IMR-90 (cell line): Measurements from ENCODE around the gene GNE. TPM values are rescaled to one million over a fixed set of nuclear protein-coding genes. Genes with fewer than 3 reads are reported as not detected.

Experiments
- ATAC-seq: fragments of 200-7000 bp; cut with Tn5 transposase; 2 replicates; pipeline ENCODE4 v1.9.1; 2020; ENCODE audit warnings: low read depth, mild to moderate bottlenecking, moderate library complexity
- BruUV-seq: library from RNA; stranded (reverse); fragments of 400-500 nt; replicated peaks from 2 replicates; lab custom pipeline; 2021; lab: Mats Ljungman, UMichigan
- CTCF ChIA-PET: fragments of 300-600 bp; formaldehyde crosslinking; extraction: SDS; loops from one replicate; lab custom pipeline; 2021; ENCODE audit warnings: antibody characterized with exemption; lab: Yijun Ruan, JAX
- POLR2A ChIA-PET: fragments of 300-600 bp; sonication (Branson Sonifier 250); formaldehyde crosslinking; loops from one replicate; lab custom pipeline; 2022; ENCODE audit warnings: antibody characterized with exemption; ENCODE audit not compliant: unreplicated experiment; lab: Charles Lee
- DNase-seq: peaks from one replicate; pipeline ENCODE4 v3.0.0; 2013
- H2AFZ ChIP-seq: replicated peaks from 2 replicates; pipeline ENCODE3; 2013; ENCODE audit warnings: low read length, mild to moderate bottlenecking; ENCODE audit not compliant: poor library complexity
- H2AK5ac ChIP-seq: 2 replicates; pipeline ENCODE4 v1.6.1; 2013; ENCODE audit warnings: low read depth, low read length, inconsistent platforms
- H2AK9ac ChIP-seq: replicated peaks from 2 replicates; pipeline ENCODE3; 2013; ENCODE audit warnings: mild to moderate bottlenecking, low read depth, low read length, moderate library complexity; ENCODE audit not compliant: poor library complexity
- H2BK120ac ChIP-seq: 2 replicates; pipeline ENCODE4 v1.6.1; 2013; ENCODE audit warnings: low read depth, low read length, inconsistent platforms
- H2BK15ac ChIP-seq: 3 replicates; pipeline ENCODE4 v1.6.1; 2013; ENCODE audit warnings: low read depth, low read length, inconsistent platforms
- H2BK20ac ChIP-seq: 2 replicates; pipeline ENCODE4 v1.6.1; 2013; ENCODE audit warnings: low read depth, mild to moderate bottlenecking, inconsistent platforms, low read length, moderate library complexity
- H2BK5ac ChIP-seq: 2 replicates; pipeline ENCODE4 v1.6.1; 2013; ENCODE audit warnings: mild to moderate bottlenecking, low read depth, low read length, inconsistent platforms; ENCODE audit not compliant: poor library complexity, severe bottlenecking
- H3K14ac ChIP-seq: replicated peaks from 2 replicates; pipeline ENCODE4 v1.6.1; 2013; ENCODE audit warnings: low read depth, low read length, inconsistent platforms
- H3K18ac ChIP-seq: 2 replicates; pipeline ENCODE4 v1.6.1; 2013; ENCODE audit warnings: low read depth, low read length, control low read depth
- H3K23ac ChIP-seq: 2 replicates; pipeline ENCODE4 v1.6.1; 2013; ENCODE audit warnings: low read depth, low read length, inconsistent platforms
- H3K27ac ChIP-seq: 2 replicates; pipeline ENCODE4 v1.5.1; 2013; ENCODE audit warnings: mild to moderate bottlenecking, control low read depth, low read length; ENCODE audit not compliant: insufficient read depth
- H3K27me3 ChIP-seq: 2 replicates; pipeline ENCODE4 v1.6.1; 2013; ENCODE audit warnings: low read length; ENCODE audit not compliant: control insufficient read depth, insufficient read depth
- H3K36me3 ChIP-seq: 2 replicates; pipeline ENCODE4 v1.6.1; 2013; ENCODE audit warnings: low read length, mixed read lengths; ENCODE audit not compliant: control insufficient read depth, insufficient read depth
- H3K4ac ChIP-seq: 2 replicates; pipeline ENCODE4 v1.6.1; 2013; ENCODE audit warnings: low read depth, low read length, inconsistent platforms
- H3K4me1 ChIP-seq: 2 replicates; pipeline ENCODE4 v1.6.1; 2013; ENCODE audit warnings: low read length, mixed read lengths; ENCODE audit not compliant: control insufficient read depth, insufficient read depth
- H3K4me2 ChIP-seq: 2 replicates; pipeline ENCODE4 v1.6.1; 2013; ENCODE audit warnings: low read depth, mild to moderate bottlenecking, control low read depth, low read length, moderate library complexity
- H3K4me3 ChIP-seq: 2 replicates; pipeline ENCODE4 v1.5.1; 2013; ENCODE audit warnings: low read depth, mild to moderate bottlenecking, control low read depth, low read length, moderate library complexity; ENCODE audit not compliant: insufficient read depth
- H3K56ac ChIP-seq: 2 replicates; pipeline ENCODE4 v1.6.1; 2013; ENCODE audit warnings: low read length, inconsistent platforms; ENCODE audit not compliant: insufficient read depth; ENCODE audit errors: extremely low read depth
- H3K79me1 ChIP-seq, 2 experiments: 2 replicates each; pipeline ENCODE4 v1.6.1; 2013; ENCODE audit warnings: low read length in 2 of 2, inconsistent platforms in 1 of 2, low read depth in 1 of 2
- H3K9ac ChIP-seq: 2 replicates; pipeline ENCODE4 v1.6.1; 2013; ENCODE audit warnings: low read depth, low read length, control low read depth
- H3K9me1 ChIP-seq: 2 replicates; pipeline ENCODE4 v1.6.1; 2013; ENCODE audit warnings: low read length, inconsistent platforms; ENCODE audit not compliant: insufficient read depth
- H3K9me3 ChIP-seq: 2 replicates; pipeline ENCODE4 v1.6.1; 2013; ENCODE audit warnings: low read length; ENCODE audit not compliant: control insufficient read depth, insufficient read depth
- H4K20me1 ChIP-seq: 2 replicates; pipeline ENCODE4 v1.6.1; 2013; ENCODE audit warnings: low read length, inconsistent platforms; ENCODE audit not compliant: insufficient read depth
- H4K5ac ChIP-seq: 2 replicates; pipeline ENCODE4 v1.6.1; 2013; ENCODE audit warnings: mild to moderate bottlenecking, low read depth, low read length, control low read depth
- H4K8ac ChIP-seq, 2 experiments: 2 replicates each; pipeline ENCODE4 v1.6.1; 2013; ENCODE audit warnings: low read depth in 2 of 2, low read length in 2 of 2, control low read depth in 1 of 2, inconsistent platforms in 1 of 2
- H4K91ac ChIP-seq: 2 replicates; pipeline ENCODE4 v1.6.1; 2013; ENCODE audit warnings: low read depth, low read length, inconsistent platforms; ENCODE audit not compliant: insufficient read depth
- BHLHE40 ChIP-seq: fragments of 150-350 bp; IDR thresholded peaks from 2 replicates; pipeline ENCODE4 v1.6.1; 2016; ENCODE audit warnings: mild to moderate bottlenecking, low read depth, low read length
- CEBPB ChIP-seq: IDR thresholded peaks from 2 replicates; pipeline ENCODE4 v1.6.1; 2012; ENCODE audit warnings: low read depth, low read length, improper control_type of control experiment
- CHD1 ChIP-seq: IDR thresholded peaks from 2 replicates; pipeline ENCODE4 v1.6.1; 2012; ENCODE audit warnings: low read depth, low read length, improper control_type of control experiment
- CTCF ChIP-seq: conservative IDR thresholded peaks from 2 replicates; pipeline ENCODE4 v1.5.1; 2012; ENCODE audit warnings: mild to moderate bottlenecking, low read depth, low read length, improper control_type of control experiment
- ELK1 ChIP-seq: fragments of 150-350 bp; IDR thresholded peaks from 2 replicates; pipeline ENCODE4 v1.6.1; 2016; ENCODE audit warnings: low read depth, mild to moderate bottlenecking, low read length, moderate library complexity, borderline replicate concordance
- FOS ChIP-seq: fragments of 150-350 bp; IDR thresholded peaks from 2 replicates; pipeline ENCODE4 v1.6.1; 2016; ENCODE audit warnings: low read depth, low read length
- MAFK ChIP-seq: IDR thresholded peaks from 2 replicates; pipeline ENCODE4 v1.6.1; 2012; ENCODE audit warnings: low read depth, low read length, improper control_type of control experiment
- MAZ ChIP-seq: IDR thresholded peaks from 2 replicates; pipeline ENCODE4 v1.6.1; 2012; ENCODE audit warnings: low read depth, mild to moderate bottlenecking, low read length, improper control_type of control experiment, moderate library complexity, borderline replicate concordance
- MXI1 ChIP-seq: IDR thresholded peaks from 2 replicates; pipeline ENCODE4 v1.6.1; 2012; ENCODE audit warnings: low read depth, mild to moderate bottlenecking, low read length, moderate library complexity, borderline replicate concordance
- POLR2A ChIP-seq: IDR thresholded peaks from 2 replicates; pipeline ENCODE4 v1.6.1; 2012; ENCODE audit warnings: mild to moderate bottlenecking, low read depth, low read length
- RAD21 ChIP-seq: IDR thresholded peaks from 2 replicates; pipeline ENCODE4 v1.6.1; 2012; ENCODE audit warnings: low read length, improper control_type of control experiment
- RCOR1 ChIP-seq: IDR thresholded peaks from 2 replicates; pipeline ENCODE4 v1.6.1; 2012; ENCODE audit warnings: mild to moderate bottlenecking, low read length, improper control_type of control experiment; ENCODE audit not compliant: insufficient replicate concordance
- RFX5 ChIP-seq: IDR thresholded peaks from 2 replicates; pipeline ENCODE4 v1.8.0; 2012; ENCODE audit warnings: low read depth, mild to moderate bottlenecking, low read length, moderate library complexity
- SMC3 ChIP-seq: fragments of 150-350 bp; IDR thresholded peaks from 2 replicates; pipeline ENCODE4 v1.6.1; 2016; ENCODE audit warnings: low read depth, mild to moderate bottlenecking, antibody characterized with exemption, low read length, moderate library complexity
- USF2 ChIP-seq: fragments of 150-350 bp; IDR thresholded peaks from 2 replicates; pipeline ENCODE4 v1.6.1; 2017; ENCODE audit warnings: mild to moderate bottlenecking, antibody characterized with exemption, low read length, low read depth
- WGBS, 2 experiments: methylation state at CpG; one replicate each; pipeline versions ENCODE4 v1.1.5 to v1.1.7; 2013; ENCODE audit warnings: missing lambda C conversion rate in 2 of 2; ENCODE audit not compliant: insufficient read length in 1 of 2; ENCODE audit errors: extremely low coverage in 2 of 2; 5-methylcytosine and 5-hydroxymethylcytosine counted together
- dilution Hi-C: fragments of 300-500 bp; cut with HindIII; formaldehyde crosslinking; loops from one replicate; pipeline ENCODE4 v1.14.3; 2018; ENCODE audit warnings: low sequenced_read_pairs; ENCODE audit not compliant: unreplicated experiment
- in situ Hi-C: fragments of 300-500 bp; cut with MboI; formaldehyde crosslinking; loops from 3 replicates; pipeline ENCODE4 v1.14.3; 2019; ENCODE audit warnings: low sequenced_read_pairs, inconsistent platforms, mixed read lengths
- intact Hi-C: fragments of 100-400 bp; cut with micrococcal nuclease; formaldehyde crosslinking; loops from 2 replicates; pipeline ENCODE4 v1.10.0; 2022
- polyA plus RNA-seq, 3 experiments: library from polyadenylated mRNA; depleted of rRNA; stranded (reverse); fragments of >200 nt; gene quantifications; 2 replicates each; pipeline ENCODE4 v1.2.3, GENCODE V29; 2012; ENCODE audit warnings: low replicate concordance in 1 of 3
- total RNA-seq: library from RNA; depleted of rRNA; stranded (reverse); fragments of >200 nt; gene quantifications from 2 replicates; pipeline ENCODE4 v1.2.3, GENCODE V29; 2012

The GNE gene
- total and polyA plus RNA-seq, 2 of the 4 experiments (the other 2 are of a cell fraction) = 11.7 to 34.1 TPM

GRCh38 chr9:36264896-36265295 lies 6.6 kb upstream of the GNE start:
- Histone ChIP-seq H2BK5ac (no peak overlapping the region), H2AK9ac (no peak overlapping the region), H3K23ac (no peak overlapping the region), H3K79me1 (no peaks in the 10 kb centered on the region), H4K91ac (no peak overlapping the region), H3K4me2 (no peak overlapping the region), H3K56ac (no peak overlapping the region), H3K4me3 (no peak overlapping the region), H3K14ac (no peak overlapping the region), H2BK20ac (no peak overlapping the region), H3K18ac (no peak overlapping the region), H3K27me3 (no peaks in the 10 kb centered on the region), H2BK120ac (no peak overlapping the region), H2AK5ac (no peak overlapping the region), H2AFZ (no peak overlapping the region), H4K20me1 (no peaks in the 10 kb centered on the region), H3K27ac (no peak overlapping the region), H3K9me3 (no peaks in the 10 kb centered on the region), H4K8ac (no peak overlapping the region), H3K36me3 (no peaks in the 10 kb centered on the region), H3K9me1 (0 out of 2 replicates have a peak, but pooled peaks cover 2% of the 10 kb centered on the region), H3K4ac (no peak overlapping the region), H2BK15ac (no peak overlapping the region), H3K4me1 (no peaks in the 10 kb centered on the region), H4K5ac (no peak overlapping the region), H3K9ac (no peak overlapping the region)
- WGBS, 2 experiments = 93% methylated on average over 18 of the region's 22 CpGs; no CpG with 5 or more reads in 1 of the 2 experiments
- BruUV-seq = no TSS peak
- dilution Hi-C loops = no loop called here
- no peak for TF ChIP-seq ELK1
- no peak for TF ChIP-seq SMC3
- TF ChIP-seq RFX5 = no peak
- TF ChIP-seq CEBPB = no peak
- TF ChIP-seq MAZ = no peak
- TF ChIP-seq USF2 = no peak
- TF ChIP-seq RCOR1 = no peak
- TF ChIP-seq CHD1 = no peak
- no peak for TF ChIP-seq RAD21
- TF ChIP-seq MAFK = no peak
- TF ChIP-seq CTCF = no peak
- no peak for TF ChIP-seq POLR2A
- TF ChIP-seq BHLHE40 = no peak
- no peak for TF ChIP-seq FOS
- no peak for TF ChIP-seq MXI1
- in situ Hi-C loops = no loop called here
- ChIA-PET POLR2A (interaction anchor here (0.5 to 1.0 kb wide), 2 partner anchors 12 to 228 kb away, joined by 3 read pairs; partner anchors contain the start of gene RECK), CTCF (no interaction called here)
- ATAC-seq (no peak), DNase-seq (no peak)
- intact Hi-C loops = no loop called here
